GM19455 (cell line): ENCODE results near the gene INF2.
A peak's percentile ranks its signal among the peaks of the same experiment; 100 is the strongest.
"Not testable (repeated sequence)": the region's sequence is repeated elsewhere in the genome, so short reads cannot be mapped to it uniquely, and the experiment has no call there.

Source experiments
- ATAC-seq: cut with Tn5 transposase; IDR thresholded peaks from one replicate; pipeline ENCODE4 v1.9.1; 2021; ENCODE audit not compliant: unreplicated experiment

INF2 gene

DNA sequence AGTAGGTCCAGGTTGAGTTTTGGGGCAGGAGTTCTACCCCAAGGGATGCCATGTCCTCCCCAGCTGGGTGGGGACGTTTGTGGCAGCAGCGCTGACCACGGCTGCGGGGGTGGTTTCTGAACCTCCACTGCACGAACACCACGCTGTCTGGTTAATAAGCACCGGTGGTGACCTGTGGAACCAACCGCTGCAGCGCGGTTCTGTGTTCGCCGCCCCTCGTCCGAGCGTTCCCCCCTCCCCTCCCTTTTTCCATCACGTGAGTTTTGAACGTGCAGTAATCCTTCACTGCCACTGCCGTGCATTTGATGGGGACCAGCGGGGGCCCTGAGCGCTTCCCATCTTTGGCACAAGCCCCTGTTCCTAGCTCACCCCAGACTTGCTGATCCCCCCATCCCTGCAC, 28.2 kb downstream of the INF2 start:
- ATAC-seq: no peak

DNA sequence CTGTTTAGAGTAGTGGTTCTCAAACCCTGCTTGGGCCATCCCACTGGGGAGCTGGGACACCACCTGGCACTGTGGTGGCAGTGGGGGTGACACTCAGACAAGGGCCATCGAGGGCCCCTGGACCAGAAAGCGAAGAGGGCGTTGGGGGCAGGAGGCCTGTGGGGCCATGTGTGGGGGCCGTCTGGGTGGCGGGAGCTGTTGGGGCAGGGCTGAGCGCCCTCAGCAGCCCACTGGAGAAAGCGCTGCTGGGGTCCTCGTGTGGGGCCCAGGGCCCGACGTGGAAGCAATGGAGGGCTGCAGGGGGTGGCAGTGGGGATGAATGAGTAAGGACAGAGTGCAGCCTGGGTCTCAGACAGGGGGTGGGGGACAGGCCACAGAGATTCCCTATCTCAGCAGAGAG, 28.7 kb downstream of the INF2 start:
- ATAC-seq: no peak

DNA sequence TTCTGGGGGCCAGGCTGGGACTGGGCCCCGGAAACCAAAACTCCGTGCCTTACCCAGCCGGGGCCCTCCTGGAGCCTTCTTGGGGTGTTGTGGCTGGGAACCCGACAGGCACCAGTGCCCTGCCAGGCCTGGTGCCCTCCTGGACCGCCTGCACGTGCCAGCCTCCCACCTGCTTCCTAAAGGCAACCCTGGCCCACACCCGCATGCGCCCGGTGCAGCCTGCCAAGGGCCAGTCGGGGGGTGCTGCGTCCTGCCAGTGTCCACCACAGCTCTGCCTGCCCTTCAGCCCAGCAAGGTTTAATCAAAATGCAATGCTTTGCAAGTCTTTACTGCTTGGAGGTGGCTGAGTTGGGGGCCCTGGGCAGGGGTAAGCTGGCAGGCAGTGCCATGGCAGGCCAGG, 29.5 kb downstream of the INF2 start:
- ATAC-seq: no peak

DNA sequence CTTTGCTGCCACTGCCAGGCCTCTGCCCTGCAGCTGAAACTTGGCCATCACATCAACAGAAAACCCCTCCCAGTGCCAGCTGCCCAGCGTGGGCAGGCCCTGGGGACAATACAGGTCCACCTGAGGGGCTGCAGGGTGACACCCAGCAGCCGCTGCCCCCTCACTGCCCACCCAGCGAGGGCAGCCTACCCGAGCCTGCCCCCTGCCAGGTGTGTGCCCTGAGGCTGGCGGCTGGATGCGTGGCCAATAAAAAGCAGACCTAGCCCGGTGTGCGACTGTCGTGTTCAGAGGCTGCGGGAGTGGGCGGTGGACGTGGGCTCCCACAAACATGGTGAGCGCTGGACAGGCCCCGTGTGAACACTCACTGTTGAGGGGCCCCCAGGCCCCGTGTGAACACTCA, 29.9 kb downstream of the INF2 start:
- ATAC-seq: no peak

DNA sequence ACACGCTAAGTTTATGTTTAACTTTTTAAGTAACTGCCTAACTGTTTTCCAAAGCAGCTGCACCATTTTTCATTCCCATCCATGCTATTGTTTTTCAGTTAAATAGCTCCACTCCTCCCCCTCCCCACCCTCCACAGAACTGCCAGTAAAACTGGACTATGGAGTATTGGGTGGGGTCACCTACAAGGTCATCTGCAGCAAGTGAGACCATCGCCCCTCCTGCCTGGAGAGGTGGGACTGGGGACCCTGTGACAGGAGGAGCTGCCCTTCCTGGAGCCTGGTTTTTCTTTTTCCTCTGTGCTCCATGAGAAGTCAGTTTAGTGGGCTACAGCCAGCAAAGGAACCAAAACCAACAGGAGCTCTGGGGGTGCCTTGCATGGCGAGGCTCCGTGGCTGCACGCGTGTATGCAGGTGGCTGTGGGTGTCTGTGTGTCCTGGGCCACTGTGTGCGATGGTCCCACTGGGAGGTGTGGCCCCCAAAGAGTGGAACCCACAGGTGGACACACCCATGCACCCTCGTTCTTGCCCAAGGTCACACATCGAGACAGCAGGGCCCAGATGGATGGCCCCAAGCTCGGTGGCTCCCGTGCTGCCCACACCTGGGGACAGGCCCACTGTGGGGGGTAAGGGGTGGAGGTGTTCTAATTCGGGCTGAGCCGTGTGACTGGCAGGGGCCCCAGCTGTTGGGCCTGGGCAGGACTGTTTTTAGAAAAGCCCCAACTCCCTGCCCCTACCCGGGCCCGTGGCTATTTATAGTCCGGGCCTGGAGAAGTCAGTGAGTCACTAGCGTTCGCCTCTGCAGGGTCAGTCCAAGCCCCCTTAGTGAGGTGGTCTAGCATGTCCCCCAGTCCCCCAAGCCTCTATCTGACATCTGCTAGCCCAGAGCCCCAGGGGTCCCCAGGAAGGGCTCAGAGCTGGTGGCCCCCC, 32.4 kb downstream of the INF2 start:
- no peak for ATAC-seq

DNA sequence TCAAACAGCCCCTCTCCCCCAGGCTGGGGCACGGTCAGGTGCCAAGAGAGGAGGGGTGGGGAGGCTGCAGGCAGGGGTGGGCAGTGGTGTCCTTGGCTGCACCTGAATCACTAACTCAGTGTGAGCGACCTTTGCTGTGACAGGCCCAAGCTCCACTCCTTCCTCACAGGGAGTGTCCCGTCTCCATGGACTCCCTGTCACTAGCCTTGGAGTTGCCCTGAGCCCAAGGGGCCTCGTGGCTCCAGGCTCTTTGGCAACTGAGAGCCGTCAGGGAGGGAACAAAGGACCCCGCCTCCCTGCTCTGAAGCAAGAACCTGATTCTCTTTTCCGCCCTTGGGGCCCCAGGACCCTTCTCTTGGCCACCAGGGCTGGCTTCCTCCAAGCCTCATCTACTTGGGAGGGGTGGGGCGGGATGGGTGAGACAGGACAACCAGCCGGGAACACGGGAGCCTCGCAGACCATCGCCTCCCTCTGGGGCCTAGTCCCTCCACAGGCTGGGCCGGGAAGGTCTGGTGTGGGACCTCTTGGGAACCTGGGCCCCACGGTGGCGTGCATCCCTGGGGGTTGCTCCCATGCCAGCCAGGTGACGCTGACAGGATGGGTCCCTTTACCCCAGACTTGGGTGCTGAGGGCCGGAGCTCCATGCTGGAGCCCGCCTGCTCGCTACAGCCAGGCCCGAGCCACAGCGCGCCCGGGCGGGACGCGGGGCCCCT, 33.7 kb downstream of the INF2 start:
- ATAC-seq: no peak

DNA sequence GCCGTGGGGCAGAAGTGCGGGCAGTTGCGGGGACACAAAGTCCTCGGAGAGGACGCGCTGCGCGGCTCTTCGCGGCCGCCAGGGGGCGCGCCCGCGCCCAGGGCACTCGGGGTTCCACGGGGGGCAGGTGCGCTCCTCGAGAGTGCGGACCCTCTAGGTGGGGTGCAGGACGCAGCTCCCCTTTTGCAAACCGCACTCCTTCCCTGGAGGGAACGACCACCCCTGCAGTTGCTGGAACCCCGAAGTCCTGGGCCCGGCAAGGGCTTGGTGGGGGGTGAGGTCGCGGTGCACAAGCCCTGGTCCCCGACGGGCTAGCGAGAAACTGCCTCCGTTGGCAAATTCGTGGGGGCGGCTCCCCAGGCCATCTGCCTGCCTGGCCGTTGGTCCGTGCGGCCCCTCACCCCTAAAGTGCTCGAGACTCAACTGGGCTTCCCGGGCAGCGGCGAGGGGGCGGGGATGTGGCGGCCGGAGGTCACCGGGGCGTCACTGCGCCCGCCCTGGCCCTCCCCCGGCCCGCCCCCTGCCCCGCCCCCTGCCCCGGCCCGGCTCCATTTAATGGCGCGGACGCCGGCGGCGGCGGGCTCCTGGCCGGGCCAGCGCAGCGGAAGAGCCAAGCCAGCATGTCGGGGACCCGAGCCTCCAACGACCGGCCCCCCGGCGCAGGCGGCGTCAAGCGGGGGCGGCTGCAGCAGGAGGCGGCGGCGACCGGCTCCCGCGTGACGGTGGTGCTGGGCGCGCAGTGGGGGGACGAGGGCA, 34.4 kb downstream of the INF2 start, which contains the start of gene ADSS1:
Gene ADSS1, plus strand, starts transcription at position 579 of the 756 bp plus-strand sequence. Its CDS starts 42 bp downstream, at position 621.
- peak; percentile 58 for ATAC-seq

DNA sequence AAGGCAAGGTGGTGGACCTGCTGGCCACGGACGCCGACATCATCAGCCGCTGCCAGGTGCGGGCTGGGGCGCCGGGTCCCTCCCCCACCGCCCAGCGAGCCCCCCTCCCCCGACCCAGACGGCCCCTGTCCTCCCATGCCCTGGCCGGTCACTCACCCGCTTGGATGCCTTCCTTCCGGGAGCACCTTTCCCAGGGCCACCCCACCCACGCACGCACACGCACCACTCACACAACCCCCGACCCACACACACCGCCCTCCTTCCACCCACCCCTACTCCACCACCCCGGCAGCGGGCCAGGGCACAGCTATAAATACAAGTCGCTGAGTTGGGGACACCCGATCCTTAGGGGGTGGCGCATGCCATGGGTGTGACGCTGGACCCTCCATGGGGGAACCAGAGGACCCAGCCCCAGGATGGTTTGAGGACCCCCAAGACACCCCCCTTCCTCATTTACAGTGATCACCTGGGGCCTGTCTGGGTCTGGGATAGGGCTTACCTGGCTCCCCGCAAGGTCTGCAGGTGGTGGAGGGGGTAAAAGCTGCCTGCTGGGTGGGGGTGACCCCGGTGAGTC, 35.1 kb downstream of the INF2 start:
- ATAC-seq: no peak

DNA sequence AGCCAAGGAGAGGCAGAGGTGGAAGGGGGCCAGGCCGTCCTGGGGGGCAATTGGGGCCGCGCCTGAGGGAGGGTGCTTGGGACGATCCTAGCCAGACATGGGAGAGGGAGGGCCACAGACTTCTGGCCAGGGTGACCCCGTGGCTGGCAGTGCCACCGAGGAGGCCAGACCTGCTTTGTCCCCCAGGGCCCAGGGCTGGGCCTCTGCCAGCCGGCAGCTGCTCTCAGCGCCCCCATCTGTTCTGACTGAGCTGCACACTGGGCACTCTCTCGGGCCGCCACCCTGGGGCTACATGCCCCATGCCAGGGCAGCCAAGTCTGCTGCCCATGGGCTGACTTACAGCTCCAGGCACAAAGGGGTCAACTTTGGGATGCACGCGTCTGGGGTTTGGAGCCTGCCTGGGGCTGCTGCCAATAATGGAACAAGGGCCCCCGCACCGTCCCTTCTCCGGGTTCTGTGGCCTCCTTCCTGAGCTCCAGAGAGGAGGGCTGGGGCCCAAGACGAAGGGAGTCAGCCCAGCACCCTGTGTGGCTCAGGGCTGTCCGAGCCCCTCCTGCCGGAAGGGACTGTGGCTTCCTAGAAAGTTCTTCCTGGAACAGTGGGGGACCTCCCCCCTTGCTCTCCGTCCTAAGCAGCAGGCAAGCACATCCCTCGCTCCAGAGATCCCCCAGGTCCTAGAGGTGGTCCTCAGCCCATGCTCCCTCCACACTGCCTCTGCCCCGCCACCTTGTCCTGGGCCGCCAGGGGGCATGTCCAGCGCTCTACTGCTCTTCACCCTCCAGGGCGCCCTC, 35.8 kb downstream of the INF2 start:
- no peak for ATAC-seq

DNA sequence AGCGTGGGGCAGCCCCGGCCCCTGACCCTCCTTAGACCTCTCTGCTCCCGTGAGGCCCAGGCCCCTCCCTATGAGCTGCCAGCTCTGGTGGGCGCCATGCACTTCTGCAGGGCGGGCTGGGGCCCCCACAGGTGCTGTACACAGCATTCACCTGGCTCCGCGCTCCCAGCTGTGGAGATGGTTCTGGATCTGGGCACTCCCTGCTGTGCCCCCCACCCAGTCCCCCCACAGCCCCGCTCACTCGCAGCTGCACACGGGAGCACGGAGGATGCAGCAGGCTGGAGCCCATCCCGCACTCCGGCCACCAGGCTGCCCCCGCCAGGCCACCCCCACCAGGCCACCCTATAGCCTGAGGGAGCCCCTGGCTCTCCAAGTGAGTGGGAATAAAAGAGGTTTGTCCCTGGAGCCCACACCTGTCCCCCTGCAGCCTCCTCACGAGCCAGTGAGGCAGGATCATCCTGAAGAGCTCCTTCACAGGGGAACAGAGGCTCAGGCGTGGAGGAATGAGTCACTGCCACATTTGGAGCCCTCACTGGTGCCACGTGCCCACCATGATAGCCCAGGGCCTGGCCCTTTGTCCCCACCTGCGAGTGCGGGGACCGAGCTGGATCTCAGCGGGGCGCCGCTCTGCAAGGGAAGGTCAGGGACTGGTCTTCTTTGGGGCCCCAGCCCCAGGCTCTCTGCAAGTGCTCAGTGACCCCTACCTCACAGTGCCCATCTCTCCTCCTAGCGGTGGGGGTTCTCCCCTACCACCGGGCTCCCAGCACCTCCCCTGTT, 36.5 kb downstream of the INF2 start:
- no peak for ATAC-seq

DNA sequence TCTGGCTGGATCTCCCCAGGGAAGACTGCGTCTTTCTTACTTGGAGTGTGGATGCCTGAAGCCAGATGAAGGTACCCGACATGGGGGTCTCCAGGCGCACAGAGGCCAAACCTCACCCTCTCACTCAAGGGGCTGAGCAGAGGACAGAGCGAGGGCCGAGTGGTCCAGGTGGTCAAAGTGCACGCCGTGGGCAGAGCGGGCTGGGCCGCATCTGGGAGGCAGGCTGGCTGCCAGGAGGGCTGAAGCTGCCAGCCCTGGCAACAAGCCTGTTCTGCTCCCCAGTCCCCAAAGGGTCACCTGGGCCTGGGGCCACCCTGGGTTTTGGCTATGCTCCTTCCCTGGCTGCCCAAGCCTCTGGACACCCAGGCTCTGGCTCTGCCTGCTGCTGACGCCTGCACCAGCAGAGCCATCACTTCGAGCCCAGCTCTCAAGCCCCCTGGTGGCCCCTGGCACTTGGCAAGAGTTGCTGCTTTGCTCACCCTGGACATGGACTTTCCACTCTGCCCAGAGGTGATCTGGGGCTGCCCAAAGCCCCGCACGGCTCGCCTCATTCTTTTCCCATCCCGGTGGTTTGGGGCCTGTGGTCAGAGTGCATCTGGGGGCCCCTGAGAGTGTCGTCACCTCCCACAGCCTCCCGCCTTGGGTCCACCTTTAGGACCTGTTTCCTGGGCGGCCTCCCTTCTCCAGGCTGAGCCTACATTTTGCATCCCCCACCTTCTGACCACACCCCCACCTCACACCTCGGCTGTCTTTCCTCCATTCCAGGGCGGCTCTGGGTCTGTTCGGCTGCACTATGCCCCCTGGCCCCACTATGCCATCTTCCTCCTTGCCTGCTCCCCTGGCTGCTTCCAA, 37.4 kb downstream of the INF2 start:
- ATAC-seq: no peak

DNA sequence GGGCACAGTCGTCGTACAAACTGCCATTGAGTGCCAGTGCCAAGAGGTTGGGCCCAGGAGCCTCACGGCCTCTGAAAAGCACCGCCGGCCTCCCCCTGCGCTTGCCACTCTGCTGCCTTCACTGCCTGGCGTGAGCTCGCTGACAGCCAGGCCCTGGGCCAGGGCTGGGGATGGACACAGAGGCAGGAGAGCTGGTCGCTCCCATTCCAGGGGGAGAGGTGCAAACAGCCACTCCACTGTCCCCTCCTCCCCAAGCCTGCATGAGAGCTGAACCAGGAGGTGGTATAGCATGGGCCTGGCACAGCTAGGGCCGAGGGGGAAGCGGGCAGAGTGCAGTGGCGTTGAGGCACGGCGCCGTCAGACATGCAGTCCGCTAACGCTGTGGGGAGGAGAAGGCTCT, 39.2 kb downstream of the INF2 start:
- ATAC-seq: no peak

DNA sequence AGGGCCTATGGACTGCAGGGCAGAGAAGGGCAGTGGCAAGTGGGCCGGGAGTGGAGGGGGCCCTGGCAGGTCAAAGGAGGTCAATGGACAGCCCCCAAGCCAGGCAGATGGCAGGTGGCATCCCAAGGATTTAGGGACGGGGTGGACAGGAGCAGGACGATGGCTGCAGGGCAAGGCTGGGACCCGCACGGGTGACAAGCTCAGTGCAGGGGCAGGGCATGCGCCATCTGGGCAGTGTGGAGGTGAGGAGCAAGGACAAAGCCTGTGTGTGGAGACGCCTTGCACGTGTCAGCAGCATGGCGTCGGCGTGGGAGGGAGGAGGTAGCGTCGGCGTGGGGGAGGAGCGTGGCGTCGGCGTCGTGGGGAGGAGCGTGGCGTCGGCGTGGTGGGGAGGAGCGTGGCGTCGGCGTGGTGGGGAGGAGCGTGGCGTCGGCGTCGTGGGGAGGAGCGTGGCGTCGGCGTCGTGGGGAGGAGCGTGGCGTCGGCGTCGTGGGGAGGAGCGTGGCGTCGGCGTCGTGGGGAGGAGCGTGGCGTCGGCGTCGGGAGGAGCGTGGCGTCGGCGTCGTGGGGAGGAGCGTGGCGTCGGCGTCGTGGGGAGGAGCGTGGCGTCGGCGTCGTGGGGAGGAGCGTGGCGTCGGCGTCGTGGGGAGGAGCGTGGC, 39.9 kb downstream of the INF2 start:
- ATAC-seq: not testable (repeated sequence)

DNA sequence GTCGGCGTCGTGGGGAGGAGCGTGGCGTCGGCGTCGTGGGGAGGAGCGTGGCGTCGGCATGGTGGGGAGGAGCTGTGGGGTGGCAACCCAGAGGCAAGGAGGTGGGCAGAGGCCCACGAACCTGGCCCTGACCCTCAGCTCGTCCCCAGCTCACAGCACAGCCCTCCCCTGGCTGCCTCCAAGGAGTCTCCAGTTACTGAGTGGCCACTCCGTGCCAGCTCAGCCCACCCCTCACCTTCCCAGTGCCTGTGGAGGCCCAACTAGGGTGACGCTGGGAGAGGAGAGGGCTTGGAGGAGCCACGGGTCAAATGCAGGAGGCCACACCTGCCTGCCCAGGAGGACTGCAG, 40.4 kb downstream of the INF2 start:
- ATAC-seq: no peak

DNA sequence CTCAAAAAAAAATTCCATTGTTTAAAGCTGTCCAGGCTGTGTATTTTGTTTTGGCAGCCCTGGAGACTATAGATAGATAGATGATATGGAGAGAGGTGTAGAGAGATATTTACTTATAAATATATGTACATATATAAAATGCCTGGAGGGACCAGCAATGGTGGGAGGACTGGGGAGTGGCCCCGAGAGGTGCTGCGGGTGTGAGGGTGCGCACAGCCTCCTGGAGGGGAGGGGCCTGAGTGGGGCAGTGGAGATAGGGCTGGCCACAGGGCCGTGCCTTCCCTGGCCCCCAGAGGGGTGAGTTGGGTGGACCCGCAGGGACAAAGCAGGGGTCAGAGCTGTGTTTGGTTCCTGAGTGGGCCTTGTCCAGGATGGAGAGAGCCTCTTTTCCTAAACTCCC, 41.1 kb downstream of the INF2 start:
- no peak for ATAC-seq

DNA sequence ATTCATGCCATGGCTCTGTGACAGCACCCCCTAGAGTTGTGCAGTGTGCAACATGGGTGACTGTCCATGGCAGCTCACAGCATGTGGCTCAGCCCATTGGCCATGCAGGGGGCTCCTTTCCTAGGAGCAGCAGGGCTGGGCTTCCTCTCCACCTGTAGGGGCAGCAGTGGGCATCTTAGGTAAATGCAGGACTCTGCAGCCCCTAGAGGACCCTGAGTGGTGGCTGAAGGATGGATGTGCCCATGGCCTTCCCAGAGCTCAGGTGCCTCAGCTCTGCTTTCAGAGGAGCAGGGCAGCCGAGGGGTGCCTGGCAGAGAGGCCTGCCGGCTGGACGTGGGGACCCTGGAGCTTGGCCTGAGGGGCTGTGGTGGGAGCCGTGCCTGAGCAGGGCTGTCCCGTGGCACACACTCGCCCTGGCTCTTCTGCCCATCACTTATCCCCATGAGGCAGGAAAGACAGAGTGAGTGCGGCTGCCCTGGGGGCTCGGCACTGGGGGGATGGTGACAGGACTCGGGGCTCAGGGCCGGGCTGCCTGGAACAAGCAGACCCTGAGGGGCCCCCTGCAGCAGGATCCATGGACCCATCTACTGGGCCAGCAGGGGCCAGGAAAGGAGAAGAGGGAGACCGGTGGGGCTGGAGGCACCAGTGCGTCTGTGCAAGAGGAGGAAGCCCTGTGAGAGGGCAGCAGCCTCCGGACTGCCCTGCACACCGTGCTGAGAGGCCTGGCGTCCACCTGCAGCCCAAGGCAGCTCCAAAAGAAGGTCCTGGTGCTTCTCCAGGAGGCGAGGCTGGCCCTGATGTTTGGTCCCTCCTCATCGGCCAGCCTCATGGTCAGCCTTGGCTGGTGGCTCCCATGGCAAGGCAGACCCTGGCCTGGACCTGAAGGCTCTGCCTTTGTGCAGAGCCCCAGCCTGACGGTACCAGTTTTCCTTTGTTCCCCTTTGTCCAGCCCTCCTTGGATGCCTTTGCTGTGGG, 42.2 kb downstream of the INF2 start:
- no peak for ATAC-seq

DNA sequence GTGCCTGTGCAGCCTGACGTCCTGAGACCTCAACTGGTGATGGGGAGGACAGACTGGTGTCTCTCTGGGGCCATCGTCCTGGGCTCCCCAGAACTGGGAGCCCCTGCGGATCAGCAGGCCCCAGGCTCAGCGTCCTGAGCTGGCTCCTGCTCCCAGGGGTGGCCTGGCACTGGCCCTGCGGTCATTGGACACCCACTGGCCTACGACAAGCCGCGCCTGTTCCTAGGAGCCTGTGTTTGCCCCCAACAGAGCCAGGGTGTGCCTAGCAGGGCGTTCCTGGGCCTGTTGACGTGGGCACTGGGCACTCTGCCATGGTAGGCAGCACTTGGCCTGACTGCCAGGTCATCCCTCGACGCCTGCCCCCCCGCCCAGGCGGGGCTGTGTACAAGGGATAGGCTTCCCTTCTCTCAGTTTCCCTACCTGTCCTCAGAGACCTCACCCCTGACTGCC, 43.0 kb downstream of the INF2 start:
- ATAC-seq: no peak
